Measurements from ENCODE around the gene TRIM13.

The TRIM13 gene

GRCh38 chr13:50014386-50014785 is 17.5 kb downstream of the TRIM13 start:
- peaks cover 3% of the 10 kb centered on the region; the same call in 1 of the 2 replicates for H3K36me3 ChIP-seq
- H3K9me3 ChIP-seq (ENCODE audit: severe bottlenecking): no peaks in the 10 kb centered on the region
- H3K4me3 ChIP-seq (ENCODE audit: low read depth, low read length): no peak overlapping the region
- no peak for DNase-seq
- no peak for TF ChIP-seq CTCF (IDR thresholded peaks at IDR 0.05; ENCODE audit: low read depth, low read length)
- H3K27me3 ChIP-seq (ENCODE audit: insufficient read depth, low read depth, severe bottlenecking): no peaks in the 10 kb centered on the region
- no peak overlapping the region for H3K27ac ChIP-seq

GRCh38 chr13:50015258-50015657 is 18.4 kb downstream of the TRIM13 start, which contains the start of gene KCNRG:
KCNRG (plus strand) TSS chr13:50015444; CDS start chr13:50015494, 50 bp downstream.
- Histone ChIP-seq H3K9me3 (ENCODE audit: severe bottlenecking) (no peaks in the 10 kb centered on the region), H3K27ac (no peak within 1 kb of the TSS), H3K27me3 (ENCODE audit: insufficient read depth, low read depth, severe bottlenecking) (no peaks in the 10 kb centered on the region), H3K4me3 (ENCODE audit: low read depth, low read length) (no peak within 1 kb of the TSS), H3K36me3 (peaks cover 3% of the 10 kb centered on the region; the same call in 1 of the 2 replicates)
- no peak for DNase-seq
- TF ChIP-seq CTCF (IDR thresholded peaks at IDR 0.05; ENCODE audit: low read depth, low read length): no peak

- peaks cover 3% of the 10 kb centered on the region; the same call in 1 of the 2 replicates for H3K36me3 ChIP-seq
- H3K4me3 ChIP-seq (ENCODE audit: low read depth, low read length): no peak overlapping the region
- no peaks in the 10 kb centered on the region for H3K9me3 ChIP-seq (ENCODE audit: severe bottlenecking)
- H3K27ac ChIP-seq: no peak overlapping the region
- no peaks in the 10 kb centered on the region for H3K27me3 ChIP-seq (ENCODE audit: insufficient read depth, low read depth, severe bottlenecking)
- TF ChIP-seq CTCF (IDR thresholded peaks at IDR 0.05; ENCODE audit: low read depth, low read length): no peak
- DNase-seq: no peak
Measured at GRCh38 chr13:50015750-50016149, 18.9 kb downstream of the TRIM13 start.

GRCh38 chr13:50016444-50016843 is 19.6 kb downstream of the TRIM13 start:
- no peaks in the 10 kb centered on the region for H3K9me3 ChIP-seq (ENCODE audit: severe bottlenecking)
- H3K4me3 ChIP-seq (ENCODE audit: low read depth, low read length): no peak overlapping the region
- TF ChIP-seq CTCF (IDR thresholded peaks at IDR 0.05; ENCODE audit: low read depth, low read length): no peak
- H3K27me3 ChIP-seq (ENCODE audit: insufficient read depth, low read depth, severe bottlenecking): no peaks in the 10 kb centered on the region
- H3K27ac ChIP-seq: no peak overlapping the region
- H3K36me3 ChIP-seq: peaks cover 3% of the 10 kb centered on the region; the same call in 1 of the 2 replicates
- no peak for DNase-seq

- H3K36me3 ChIP-seq: peaks cover under 1% of the 10 kb centered on the region; the same call in 1 of the 2 replicates
- H3K27ac ChIP-seq: no peak overlapping the region
- TF ChIP-seq CTCF (IDR thresholded peaks at IDR 0.05; ENCODE audit: low read depth, low read length): no peak
- no peaks in the 10 kb centered on the region for H3K9me3 ChIP-seq (ENCODE audit: severe bottlenecking)
- H3K4me3 ChIP-seq (ENCODE audit: low read depth, low read length): no peak overlapping the region
- no peaks in the 10 kb centered on the region for H3K27me3 ChIP-seq (ENCODE audit: insufficient read depth, low read depth, severe bottlenecking)
- no peak for DNase-seq
Measured at GRCh38 chr13:50017819-50018218, 21.0 kb downstream of the TRIM13 start.

GRCh38 chr13:50025436-50025835 is 28.6 kb downstream of the TRIM13 start:
- no peak for DNase-seq
- no peak overlapping the region for H3K4me3 ChIP-seq (ENCODE audit: low read depth, low read length)
- no peaks in the 10 kb centered on the region for H3K36me3 ChIP-seq
- H3K27me3 ChIP-seq (ENCODE audit: insufficient read depth, low read depth, severe bottlenecking): no peaks in the 10 kb centered on the region
- no peak for TF ChIP-seq CTCF (IDR thresholded peaks at IDR 0.05; ENCODE audit: low read depth, low read length)
- H3K9me3 ChIP-seq (ENCODE audit: severe bottlenecking): no peaks in the 10 kb centered on the region
- no peak overlapping the region for H3K27ac ChIP-seq

Measured in WERI-Rb-1 (cell line).